Colon (tissue), 2 donors: ENCODE results near the gene SPDEF.

Experiments
- FAIRE-seq: peaks from 2 replicates; lab custom pipeline; 2012; peaks lifted over from hg19 to GRCh38; lab: Jason Lieb, UNC
- donor health status: control.
- donor health status: control.

Gene SPDEF

GRCh38 chr6:34514593-34515472, 41.3 kb downstream of the SPDEF start:
- no peak for FAIRE-seq

GRCh38 chr6:34514112-34514511, 42.0 kb downstream of the SPDEF start:
- FAIRE-seq: no peak

- no peak for FAIRE-seq
These were observed 42.5 kb downstream of the SPDEF start for GRCh38 chr6:34513646-34514045.

- FAIRE-seq: no peak
These were observed 43.4 kb downstream of the SPDEF start for GRCh38 chr6:34512738-34513115.

GRCh38 chr6:34511915-34512737, 44.0 kb downstream of the SPDEF start:
- no peak for FAIRE-seq

- no peak for FAIRE-seq
These were observed 44.8 kb downstream of the SPDEF start for GRCh38 chr6:34511214-34511914.

GRCh38 chr6:34510299-34510698, 45.8 kb downstream of the SPDEF start:
- no peak for FAIRE-seq

GRCh38 chr6:34509782-34510181, 46.3 kb downstream of the SPDEF start:
- FAIRE-seq: no peak

- FAIRE-seq: no peak
These were observed 47.7 kb downstream of the SPDEF start for GRCh38 chr6:34508425-34508824.

- FAIRE-seq: no peak
These were observed 49.4 kb downstream of the SPDEF start for GRCh38 chr6:34506718-34507117.

GRCh38 chr6:34497411-34497810, 58.7 kb downstream of the SPDEF start:
- no peak for FAIRE-seq

GRCh38 chr6:34496103-34496685, 59.9 kb downstream of the SPDEF start:
- FAIRE-seq: no peak

GRCh38 chr6:34494973-34495372, 61.2 kb downstream of the SPDEF start:
- no peak for FAIRE-seq

- no peak for FAIRE-seq
These were observed 62.8 kb downstream of the SPDEF start for GRCh38 chr6:34493344-34493743.

- FAIRE-seq: no peak
These were observed 65.1 kb downstream of the SPDEF start for GRCh38 chr6:34491091-34491430.

- FAIRE-seq: no peak
These were observed 65.6 kb downstream of the SPDEF start for GRCh38 chr6:34490390-34491090.

GRCh38 chr6:34489207-34489805, 66.8 kb downstream of the SPDEF start:
- FAIRE-seq: no peak
